Fibroblast of skin of left biceps (primary cell): ENCODE results near the gene TRAF3IP1.
"Not testable (repeated sequence)": the region's sequence is repeated elsewhere in the genome, so short reads cannot be mapped to it uniquely, and the experiment has no call there.

Source experiments
- DNase-seq, 2 experiments: peaks; one replicate each; pipeline ENCODE4 v3.0.0-alpha.2; 2013; ENCODE audit warnings: low read depth in 2 of 2

The TRAF3IP1 gene

DNA sequence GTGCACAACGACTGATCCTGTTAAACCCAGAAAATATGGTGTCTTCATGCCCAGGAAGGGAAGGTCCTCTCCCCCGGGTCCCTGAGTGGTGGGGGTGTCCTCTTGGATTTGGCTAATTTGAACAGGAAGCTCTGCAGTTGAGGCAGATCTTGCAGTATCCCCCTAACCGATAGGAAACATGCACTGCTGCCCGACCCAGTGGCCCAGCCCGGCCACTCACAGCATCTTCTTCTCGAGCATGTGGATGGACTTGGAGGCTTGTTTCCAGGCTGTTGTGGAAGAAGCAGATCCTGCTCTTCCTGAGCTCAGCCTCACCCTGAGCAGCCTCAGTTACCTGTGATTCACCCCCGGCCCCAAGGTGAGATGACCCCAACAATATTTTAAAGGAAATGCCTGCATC is 60.0 kb downstream of the TRAF3IP1 start:
- no peak for DNase-seq

DNA sequence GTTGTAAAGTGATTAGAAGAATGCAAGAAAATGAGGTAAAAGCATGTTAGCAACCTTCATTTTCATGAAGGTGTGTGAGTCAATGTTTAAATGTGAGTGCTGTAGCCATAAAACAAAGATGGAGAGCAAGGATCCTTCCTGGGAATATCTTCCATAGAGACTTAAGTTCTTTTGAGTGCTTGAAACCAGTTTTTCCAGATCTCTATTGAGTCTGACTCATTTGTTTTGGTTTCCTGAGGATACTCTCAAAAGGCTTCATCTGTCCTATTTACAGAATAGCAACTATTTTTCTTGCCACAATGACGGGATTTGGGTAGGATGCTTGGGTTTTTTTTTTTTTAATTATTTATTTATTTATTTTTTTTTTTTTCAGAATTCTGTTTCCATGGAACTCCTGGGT is 60.5 kb downstream of the TRAF3IP1 start:
- no peak for DNase-seq

DNA sequence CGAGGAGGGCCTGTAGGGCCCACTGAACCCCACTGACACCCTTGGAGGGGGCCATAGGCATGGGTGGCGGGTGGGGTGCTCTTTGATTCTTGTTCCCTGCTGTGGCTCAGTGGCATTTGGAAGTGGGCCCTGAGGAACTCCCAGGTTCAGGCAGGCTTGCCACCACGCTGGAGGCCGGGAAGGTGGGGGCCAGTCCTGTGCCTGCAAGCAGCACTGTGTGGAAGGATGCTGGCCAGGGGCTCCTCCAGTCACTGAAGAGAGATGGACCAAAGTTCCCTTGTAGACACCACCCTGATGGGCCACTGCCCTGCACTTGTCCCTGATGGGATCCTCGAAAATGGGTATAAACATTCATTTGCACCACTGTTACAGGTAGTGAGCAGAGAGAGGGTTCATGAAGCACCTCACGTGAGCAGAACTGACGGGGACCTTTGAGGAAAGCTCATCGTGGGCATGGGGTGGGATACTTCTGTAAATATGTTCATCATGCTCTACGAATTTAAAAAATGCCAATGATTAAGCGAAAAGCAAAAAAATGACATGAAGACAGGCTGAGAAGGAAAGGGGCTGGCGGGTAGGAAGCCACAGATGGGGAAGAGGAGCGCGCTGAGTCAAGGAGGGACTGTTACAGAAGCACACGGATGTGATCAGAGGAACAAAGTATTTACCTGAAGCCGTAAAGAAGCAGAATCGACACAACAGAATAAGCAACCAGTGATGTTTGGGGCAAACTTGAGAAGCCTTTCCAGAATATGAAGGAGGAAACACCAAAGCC is 61.2 kb downstream of the TRAF3IP1 start:
- DNase-seq: no peak

DNA sequence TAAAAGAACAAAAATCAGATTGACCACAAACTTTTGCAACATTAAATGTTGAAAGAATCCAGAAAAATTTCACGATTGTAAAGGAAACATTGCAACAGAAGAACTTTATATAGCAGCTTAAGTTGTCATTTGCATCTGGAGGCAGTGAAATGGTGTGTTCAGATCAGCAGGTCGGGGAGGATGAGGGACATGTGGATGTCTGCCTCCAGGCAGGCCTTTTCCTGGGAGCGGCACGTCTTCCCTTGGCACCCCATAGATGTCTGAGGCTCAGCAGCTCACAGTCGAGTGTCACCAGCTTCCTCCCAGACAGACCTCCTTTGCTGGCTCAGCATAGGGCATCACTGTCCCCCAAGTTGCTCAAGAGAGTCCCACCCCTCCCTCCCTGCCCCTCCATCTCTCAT is 62.1 kb downstream of the TRAF3IP1 start:
- DNase-seq: no peak

DNA sequence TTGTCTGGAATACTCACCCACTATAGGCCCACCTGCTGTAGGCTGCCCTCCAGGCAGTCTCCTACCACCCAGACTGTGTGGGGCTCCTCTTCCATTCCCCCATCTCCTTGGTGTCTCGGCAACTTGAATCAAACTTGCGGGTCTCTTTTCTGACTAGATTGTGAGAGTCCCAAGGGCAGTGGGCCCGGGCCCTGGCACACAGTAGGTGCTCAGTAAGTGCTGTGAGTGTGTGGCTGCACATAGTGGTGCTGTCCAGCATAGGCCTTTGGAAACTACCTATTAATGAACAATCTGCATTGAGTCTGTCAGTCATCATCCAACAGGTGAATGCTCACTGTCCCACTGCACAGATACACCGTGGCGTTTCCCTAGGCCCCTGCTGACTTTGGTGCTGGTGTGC is 62.8 kb downstream of the TRAF3IP1 start:
- DNase-seq: no peak

DNA sequence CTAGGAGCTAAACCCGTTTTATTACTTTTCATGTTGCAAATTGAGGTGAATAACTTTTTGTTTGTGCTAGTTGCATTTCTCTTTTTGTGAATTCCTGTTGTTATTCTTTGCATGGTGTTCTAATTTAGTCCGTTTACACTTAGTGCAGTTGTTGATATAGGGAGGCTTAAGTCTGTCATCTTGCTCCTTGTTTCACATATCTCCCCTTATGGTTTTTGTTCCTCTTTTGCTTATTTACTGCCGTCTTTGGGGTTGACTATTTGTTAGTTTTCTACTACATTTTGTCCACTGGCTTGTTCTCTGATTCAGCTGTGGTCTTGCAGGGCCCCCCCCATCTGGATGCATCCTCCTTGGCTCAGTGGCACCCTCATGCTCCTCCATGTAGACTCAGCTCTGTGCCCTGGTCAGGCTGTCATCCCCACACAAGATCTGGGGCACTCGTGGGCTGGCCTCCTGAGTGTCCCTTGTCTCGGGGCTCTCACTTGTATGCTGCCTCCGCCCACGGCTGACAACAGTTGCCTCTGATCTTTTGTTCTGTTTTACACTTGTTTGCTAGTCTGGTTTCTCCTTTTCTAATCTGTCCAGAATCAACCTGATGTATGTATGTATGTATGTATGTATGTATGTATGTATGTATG is 63.5 kb downstream of the TRAF3IP1 start:
- no peak for DNase-seq

DNA sequence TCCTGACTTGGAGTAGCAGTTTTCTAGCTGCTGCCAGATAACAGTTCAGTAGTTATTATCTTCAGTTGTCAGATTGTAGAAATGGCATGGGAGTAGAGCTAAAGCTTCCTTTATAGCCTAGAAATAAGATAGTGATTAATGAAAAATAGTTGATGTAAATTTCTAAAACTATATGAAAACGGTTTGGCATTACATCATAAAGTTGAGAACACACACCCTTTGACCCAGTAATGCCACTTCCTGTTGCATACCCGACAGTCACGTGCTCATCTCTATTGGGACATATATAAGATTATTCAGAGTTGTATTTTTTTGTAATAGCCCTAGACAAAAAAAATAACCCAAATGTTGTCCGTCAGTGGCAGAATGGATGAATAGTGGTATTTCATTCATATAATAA is 67.0 kb downstream of the TRAF3IP1 start:
- no peak for DNase-seq

DNA sequence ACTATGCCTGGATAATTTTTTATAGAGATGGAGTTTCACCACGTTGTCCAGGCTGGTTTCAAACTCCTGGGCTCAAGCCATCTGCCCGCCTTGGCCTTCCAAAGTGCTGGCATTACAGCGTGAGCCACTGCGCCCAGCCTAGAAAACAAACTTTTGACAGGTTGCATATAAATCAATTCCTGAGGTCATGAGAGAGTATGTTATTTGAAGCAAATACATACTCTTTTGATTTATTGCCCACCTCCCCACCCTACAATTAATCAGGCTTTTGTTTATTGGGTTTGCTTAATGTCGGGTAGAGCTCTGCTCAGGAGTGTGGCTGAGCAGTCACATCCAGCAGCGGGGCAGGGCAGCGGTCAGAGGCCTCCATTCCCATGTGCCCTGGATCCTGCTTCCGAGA is 68.5 kb downstream of the TRAF3IP1 start:
- DNase-seq: no peak

DNA sequence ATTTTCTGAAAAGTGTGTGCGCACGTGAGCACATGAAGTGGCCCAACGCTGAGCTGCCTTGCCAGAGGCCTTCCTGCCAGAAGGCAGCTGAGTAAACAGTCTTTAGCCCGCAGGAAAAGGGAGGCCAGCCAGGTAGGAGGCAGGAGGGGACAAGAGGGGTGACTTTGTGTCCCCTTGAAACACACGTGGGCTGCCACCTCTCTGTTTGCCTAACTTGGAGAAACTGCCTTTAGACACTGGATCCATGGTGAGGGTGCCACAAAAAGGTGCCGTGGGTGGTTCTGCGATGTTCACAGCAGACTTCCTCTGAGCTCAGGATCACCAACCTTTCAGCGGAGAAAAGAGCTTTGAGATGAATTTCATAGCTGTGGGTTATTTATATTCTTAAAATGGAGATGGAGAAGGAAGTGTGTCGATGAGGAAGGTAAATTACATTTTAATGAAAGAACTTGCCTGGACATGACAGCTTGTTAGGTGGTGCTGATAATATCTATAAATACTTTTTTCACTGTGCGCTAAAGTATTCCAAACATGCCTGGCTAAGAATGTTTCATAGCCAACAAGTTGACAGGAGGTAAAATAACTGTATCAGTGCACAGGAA is 69.8 kb downstream of the TRAF3IP1 start:
- DNase-seq: no peak

DNA sequence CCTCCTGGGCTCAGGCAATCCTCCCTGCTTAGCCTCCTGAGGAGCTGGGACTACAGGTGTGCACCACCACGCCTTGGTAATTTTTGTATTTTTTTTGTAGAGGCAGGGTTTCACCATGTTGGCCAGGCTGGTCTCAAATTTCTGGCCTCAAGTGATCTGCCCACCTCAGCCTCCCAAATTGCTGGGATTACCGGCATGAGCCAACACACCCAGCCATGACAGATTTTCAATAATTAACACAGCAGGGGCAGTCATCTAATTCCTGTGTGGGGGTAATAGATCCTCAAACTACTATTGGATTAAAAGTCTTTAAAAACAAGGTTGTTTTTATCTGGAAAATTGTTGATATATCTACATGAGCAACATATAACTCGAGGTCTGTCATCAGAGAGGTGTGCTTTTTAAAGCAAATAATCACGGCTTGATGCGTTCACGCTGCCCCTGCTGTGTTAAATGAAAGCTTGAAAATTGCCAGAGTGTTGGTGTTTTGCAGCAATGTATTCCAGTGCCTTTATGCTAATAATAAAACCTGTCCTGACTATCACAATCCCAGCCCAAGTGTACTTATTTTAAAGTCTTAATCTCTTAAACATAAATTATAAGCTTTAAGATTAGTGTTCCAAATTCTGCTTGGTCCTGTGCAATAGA is 70.8 kb downstream of the TRAF3IP1 start:
- no peak for DNase-seq

DNA sequence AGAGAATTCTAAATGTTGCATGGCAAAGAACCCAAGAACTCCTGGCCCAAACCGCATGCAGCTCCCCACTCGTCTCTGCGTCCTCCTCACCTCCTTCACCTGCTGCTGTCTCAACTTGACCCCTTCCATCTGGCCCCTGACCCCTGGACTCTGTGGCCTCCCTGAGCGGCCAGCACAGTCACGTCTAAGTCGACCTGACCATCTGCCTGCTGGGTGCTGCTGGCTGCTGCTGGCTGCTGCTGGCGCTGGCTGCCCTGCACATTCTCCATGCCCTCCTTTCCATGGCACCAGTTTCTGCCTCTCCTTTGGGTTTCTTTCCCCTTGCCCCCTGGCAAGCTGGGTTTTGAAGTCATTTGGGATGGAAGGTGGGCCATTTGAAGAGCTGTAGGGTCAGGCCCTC is 76.3 kb downstream of the TRAF3IP1 start:
- DNase-seq: no peak

DNA sequence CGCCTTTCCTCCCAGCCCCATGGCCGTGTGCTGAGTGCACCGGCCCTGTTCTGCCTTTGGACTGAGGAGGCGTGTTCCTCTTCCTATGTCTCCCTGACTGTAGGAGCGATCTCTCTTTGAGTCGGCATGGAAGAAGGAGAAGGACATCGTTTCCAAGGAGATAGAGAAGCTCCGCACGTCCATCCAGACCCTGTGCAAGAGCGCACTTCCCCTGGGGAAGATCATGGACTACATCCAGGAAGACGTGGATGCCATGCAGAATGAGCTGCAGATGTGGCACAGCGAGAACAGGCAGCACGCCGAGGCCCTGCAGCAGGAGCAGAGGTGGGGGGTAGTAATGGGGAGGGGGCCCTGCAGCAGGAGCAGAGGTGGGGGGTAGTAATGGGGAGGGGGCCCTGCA is 77.0 kb downstream of the TRAF3IP1 start:
- no peak for DNase-seq

DNA sequence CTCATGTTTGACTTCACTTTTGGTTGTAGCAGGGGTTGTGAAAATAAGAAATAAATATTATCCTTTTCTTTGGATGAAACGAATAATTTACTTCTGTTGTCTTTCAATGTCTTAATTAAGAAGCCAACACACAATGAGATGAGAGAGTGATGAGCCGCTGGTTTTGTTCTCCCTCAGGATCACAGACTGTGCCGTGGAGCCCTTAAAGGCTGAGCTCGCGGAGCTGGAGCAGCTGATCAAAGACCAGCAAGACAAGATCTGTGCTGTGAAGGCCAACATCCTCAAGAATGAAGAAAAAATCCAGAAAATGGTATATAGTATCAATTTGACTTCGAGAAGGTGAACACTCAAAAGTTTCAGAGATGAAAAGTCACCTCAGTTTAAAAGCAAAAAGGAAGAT is 78.3 kb downstream of the TRAF3IP1 start:
- no peak for DNase-seq

DNA sequence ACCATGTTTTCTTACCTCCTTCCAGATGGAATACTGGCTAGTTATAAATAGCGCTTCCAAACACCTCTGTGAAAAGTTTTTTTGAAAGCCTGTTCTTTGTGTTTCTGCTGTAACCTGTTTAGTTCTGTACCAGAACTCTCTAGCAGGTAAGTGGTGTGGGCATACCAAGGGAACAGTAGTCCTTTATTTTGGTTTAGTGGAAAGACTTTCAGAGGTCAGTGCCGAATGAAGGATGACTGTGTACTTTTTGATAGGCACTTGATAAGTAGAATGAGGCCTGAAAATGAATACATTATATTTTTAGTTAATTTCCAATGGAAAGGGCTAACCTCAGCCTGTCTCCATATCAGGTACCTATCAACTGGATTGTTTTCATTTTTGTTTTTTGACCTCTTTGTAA is 78.8 kb downstream of the TRAF3IP1 start:
- DNase-seq: no peak

DNA sequence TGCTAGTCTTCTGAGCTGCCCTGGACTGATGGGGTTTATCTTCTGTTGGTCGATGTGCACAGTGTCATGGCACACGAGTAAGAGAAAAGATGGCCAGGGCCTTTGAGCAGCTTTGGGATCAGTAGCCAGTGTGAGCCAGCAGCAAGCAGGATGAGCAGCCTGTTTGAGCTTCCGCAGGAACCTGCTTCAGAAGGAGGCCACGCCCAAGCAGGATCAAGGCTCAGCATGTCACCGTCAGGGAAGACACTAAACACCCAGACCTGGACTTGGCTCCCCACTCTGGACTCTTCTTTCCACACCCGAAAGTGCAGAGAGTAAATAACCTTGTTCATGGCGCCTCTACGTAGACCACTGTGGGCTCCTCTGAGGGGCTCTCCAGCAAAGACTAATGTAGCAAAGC is 81.2 kb downstream of the TRAF3IP1 start:
- DNase-seq: no peak

DNA sequence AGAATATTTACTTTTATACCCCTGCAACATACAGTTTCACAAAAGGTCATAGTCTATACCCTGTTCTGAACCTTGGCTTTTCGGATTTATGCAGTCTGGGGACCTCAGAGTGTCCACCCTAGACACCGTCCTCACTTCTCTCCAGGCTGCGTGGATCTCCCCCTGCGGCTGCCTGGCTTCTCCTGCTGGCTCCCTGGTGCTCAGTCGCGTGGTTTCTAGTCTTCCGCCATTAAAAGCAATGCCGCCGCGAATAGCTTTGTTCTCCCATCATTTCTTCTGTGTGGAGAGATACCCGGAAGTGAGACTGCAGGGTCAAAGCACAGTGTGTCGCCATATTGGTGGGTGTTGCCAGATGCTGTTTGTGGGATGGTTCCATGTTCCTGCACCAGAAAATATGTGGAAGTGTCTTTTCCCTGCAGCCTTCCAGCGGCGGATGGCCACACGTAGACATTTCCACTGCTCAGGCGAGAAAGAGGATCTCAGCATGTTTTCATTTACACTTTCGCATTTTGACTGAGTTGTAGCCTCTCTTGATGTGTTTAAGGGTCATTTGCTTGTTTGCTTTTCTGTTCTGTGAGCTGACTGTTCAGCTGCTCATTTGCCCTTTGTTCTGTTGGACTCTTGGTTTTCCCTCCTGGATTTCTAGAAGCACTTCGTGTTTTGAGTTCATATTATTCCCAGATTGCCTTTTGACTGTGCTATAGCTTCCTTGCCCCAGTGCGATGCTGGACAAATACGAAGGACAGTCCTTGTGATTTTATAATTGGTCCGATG is 83.5 kb downstream of the TRAF3IP1 start:
- no peak for DNase-seq

DNA sequence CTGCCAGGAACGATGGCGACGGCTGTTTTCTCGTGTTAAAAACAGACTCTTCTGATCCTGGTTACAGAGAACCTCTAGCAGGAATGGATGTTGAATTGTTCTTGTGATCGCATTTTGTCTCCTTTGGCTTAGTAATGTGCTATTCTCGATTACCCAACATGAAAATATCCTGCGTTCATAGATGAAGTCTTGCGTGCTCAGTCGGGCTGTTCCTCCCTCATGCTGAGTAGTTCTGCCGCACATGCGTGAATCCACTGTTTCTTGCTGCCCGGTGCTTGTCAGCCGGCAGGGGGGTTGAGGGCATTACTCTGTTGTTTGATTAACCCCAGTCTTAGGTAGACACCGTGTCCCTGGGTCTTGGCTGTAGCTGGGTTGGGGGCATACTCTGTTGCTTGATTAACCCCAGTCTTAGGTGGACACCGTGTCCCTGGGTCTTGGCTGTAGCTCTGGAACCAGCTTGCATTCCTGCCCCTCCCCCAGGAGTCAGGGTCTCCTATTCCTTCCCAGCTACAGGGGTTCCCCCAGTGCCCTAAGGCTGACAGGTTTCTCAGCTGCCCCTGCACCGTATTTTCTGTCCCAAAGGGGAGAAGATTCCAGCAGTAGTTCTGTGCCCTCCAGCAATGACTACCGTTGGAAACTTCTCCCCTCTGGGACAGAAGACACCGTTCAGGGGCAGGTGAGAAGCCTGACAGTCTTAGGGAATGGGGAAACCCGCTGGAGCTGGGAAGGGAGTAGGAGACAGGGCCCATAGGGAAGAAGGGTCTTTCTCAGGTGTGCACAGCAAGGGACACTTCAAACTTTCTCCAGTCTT is 84.3 kb downstream of the TRAF3IP1 start:
- no peak for DNase-seq

DNA sequence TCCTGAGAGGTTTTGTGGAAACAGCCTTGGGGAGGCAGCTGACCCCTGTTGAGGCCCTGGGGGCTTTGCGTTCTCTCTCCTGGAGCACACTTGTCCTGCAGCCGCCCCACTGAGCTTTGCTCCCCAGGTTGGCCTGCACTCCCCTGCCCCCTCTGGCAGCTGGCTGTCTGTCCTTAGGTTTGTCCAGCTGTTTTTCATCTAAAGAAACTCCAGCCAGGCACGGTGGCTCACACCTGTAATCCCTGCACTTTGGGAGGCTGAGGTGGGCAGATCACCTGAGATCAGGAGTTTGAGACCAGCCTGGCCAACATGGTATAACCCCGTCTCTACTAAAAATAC is 84.9 kb downstream of the TRAF3IP1 start:
- not testable (repeated sequence) for DNase-seq

DNA sequence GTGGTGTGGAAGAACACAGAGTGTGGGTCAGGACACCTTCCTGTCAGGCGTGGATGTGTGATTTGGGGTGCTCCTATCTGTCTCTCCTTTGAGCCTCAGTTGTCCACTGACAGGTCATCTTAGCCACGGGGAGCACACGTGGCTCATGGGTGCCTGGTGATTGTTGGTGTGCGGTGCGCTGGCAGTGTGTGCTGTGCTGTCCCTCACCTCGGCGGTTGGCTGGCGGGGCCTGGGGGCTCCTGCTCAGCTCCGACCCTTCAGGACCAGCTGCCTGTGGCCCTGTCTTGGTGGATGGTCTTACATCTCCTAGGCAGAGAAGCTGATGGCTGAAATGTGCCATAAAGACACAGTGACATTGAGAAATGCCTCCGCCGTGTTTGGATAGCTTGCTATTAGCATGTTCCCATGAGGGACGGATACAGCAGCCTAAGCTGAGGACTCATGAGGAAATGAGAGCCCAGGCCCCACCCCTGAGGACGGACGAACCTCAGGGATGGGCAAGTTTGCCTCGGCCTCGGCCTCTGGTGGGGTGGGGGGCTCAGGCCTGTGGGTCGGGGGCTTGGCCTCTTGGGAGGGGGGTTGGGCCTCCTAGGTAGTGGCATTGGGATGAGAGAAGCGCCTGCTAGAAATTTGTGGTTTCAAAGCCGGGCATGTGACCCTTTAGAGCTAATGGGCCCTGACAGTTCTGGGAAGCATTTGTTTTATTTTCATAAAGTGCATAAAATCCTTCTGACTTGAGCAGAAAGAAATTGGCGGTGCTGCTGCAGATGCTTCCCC is 86.1 kb downstream of the TRAF3IP1 start:
- DNase-seq: no peak

DNA sequence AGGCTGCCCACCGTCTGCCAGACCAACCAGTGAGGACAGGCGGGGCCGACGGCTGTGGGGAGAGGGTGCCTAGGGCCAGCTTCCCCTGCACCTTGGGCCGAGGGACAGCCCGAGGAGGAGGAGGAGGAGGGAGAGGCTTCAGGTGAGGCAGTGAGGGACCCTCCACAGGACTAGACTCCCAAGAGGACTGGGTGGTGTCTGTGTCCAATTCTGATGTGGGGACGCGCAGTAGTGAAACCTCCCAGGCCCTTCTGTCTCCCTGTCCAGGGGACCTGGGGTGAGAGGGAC is 86.6 kb downstream of the TRAF3IP1 start:
- no peak for DNase-seq

DNA sequence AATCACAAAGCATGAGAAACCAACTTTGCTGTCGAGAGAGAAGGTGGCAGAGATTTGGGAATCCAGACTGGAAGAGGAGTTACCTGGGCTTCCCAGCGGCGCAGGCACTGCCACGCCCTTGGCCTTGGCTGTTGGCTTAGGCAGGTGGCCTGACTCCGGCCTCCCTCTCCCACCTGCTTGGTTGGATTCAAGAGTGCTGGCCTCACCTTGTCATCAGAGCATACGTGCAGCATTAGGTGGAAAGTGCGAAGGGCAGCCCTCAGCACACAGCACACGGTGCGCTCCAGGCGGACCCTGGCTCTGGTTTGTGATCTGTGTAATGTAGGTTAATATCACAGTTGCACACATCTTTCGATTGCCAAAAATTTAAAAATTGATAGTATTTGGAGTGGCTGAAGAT is 87.2 kb downstream of the TRAF3IP1 start:
- DNase-seq: no peak
